SK-N-MC (cell line): Measurements from ENCODE around the gene FURIN.
A peak's percentile ranks its signal among the peaks of the same experiment; 100 is the strongest.
"Not testable (repeated sequence)": the region's sequence is repeated elsewhere in the genome, so short reads cannot be mapped to it uniquely, and the experiment has no call there.

Experiments used
- DNase-seq: peaks from one replicate; pipeline ENCODE4 v3.0.0-alpha.2; 2011; ENCODE audit warnings: low read depth, low spot score
- H3K27ac ChIP-seq: fragments of 200-600 bp; sonication (generic); 2 replicates; pipeline ENCODE4 v1.5.1; 2016; ENCODE audit warnings: mixed run types
- H3K36me3 ChIP-seq: fragments of 200-600 bp; sonication (generic); 2 replicates; pipeline ENCODE4 v1.6.1; 2017; ENCODE audit warnings: antibody characterized with exemption, low read length, mixed read lengths; ENCODE audit not compliant: insufficient read depth
- H3K4me3 ChIP-seq: fragments of 200-600 bp; sonication (generic); 2 replicates; pipeline ENCODE4 v1.5.1; 2016
- H3K9ac ChIP-seq: fragments of 200-600 bp; sonication (generic); 2 replicates; pipeline ENCODE4 v1.8.0; 2017; ENCODE audit warnings: mixed run types, mixed read lengths; ENCODE audit not compliant: insufficient read length
- H3K9me3 ChIP-seq: fragments of 200-600 bp; sonication (generic); 2 replicates; pipeline ENCODE4 v1.6.1; 2017; ENCODE audit warnings: low read depth, mild to moderate bottlenecking, antibody characterized with exemption, low read length, moderate library complexity, mixed read lengths
- EZH2 ChIP-seq: fragments of 200-600 bp; sonication (generic); IDR thresholded peaks from one replicate; pipeline ENCODE4 v1.6.1; 2017; ENCODE audit warnings: antibody characterized with exemption
- FOXP2 ChIP-seq: optimal IDR thresholded peaks from 2 replicates; pipeline ENCODE3; 2011; ENCODE audit warnings: mild to moderate bottlenecking, moderate library complexity; ENCODE audit not compliant: insufficient read depth; ENCODE audit errors: extremely low read length, control extremely low read depth
- POLR2AphosphoS5 ChIP-seq: IDR thresholded peaks from 2 replicates; pipeline ENCODE4 v1.6.1; 2012; ENCODE audit warnings: mild to moderate bottlenecking, low read depth, low read length, borderline replicate concordance

Gene FURIN

DNA sequence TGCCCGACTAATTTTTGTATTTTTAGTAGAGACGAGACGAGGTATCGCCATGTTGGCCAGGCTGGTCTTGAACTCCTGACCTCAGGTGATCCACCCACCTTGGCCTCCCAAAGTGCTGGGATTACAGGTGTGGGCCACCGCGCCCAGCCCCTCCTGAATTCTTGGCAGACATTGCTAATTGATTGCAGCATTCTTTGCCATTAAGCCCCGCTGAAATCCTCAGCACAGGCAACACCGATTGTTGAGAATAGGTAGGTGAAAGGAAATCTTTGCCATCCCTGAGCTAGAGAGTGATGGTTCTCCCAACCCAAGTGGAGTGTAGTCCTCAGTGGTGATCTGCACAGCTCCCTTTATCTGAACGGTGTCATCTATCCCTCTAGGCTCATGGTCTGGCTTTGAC lies 36.4 kb downstream of the FURIN start:
- DNase-seq: no peak
- Histone ChIP-seq H3K27ac (no peak overlapping the region), H3K4me3 (no peak overlapping the region), H3K9me3 (no peaks in the 10 kb centered on the region), H3K36me3 (peaks cover 35% of the 10 kb centered on the region), H3K9ac (no peak overlapping the region)
- TF ChIP-seq FOXP2 (no peak), EZH2 (no peak), POLR2AphosphoS5 (no peak)

DNA sequence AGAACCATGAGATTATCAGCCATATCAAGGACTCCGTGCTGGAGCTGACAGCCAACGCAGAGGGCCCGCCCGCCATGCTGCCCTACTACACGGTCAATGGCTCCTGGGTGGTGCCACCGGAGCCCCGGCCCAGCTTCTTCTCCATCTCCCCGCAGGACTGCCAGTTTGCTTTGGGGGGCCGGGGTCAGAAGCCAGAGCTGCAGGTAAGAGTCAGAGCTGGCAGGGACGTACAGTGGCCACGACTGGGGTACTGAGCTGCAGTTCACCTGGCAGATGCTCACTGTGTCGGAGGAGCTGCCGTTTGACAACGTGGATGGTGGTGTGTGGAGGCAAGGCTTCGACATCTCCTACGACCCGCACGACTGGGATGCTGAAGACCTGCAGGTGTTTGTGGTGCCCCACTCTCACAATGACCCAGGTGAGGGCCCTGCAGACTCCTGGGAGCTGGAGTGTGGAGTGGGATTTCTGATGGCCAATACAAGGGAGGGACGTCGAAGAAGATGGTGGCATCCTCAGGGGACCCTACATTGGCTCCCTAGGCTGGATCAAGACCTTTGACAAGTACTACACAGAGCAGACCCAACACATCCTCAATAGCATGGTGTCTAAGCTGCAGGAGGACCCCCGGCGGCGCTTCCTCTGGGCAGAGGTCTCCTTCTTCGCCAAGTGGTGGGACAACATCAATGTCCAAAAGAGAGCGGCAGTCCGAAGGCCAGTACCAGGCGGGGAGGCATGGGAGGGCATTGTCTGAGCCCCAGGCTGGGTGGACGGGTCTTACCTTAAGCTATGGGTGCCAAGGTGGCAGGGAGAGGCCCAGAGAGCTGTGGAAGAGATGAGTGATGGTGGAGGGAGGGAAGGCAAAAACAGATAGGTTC lies 37.2 kb downstream of the FURIN start:
- Histone ChIP-seq H3K36me3 (peaks cover 38% of the 10 kb centered on the region), H3K9me3 (no peaks in the 10 kb centered on the region), H3K9ac (no peak overlapping the region), H3K4me3 (no peak overlapping the region), H3K27ac (no peak overlapping the region)
- no peak for TF ChIP-seq POLR2AphosphoS5
- no peak for TF ChIP-seq FOXP2
- TF ChIP-seq EZH2: no peak
- DNase-seq: no peak

DNA sequence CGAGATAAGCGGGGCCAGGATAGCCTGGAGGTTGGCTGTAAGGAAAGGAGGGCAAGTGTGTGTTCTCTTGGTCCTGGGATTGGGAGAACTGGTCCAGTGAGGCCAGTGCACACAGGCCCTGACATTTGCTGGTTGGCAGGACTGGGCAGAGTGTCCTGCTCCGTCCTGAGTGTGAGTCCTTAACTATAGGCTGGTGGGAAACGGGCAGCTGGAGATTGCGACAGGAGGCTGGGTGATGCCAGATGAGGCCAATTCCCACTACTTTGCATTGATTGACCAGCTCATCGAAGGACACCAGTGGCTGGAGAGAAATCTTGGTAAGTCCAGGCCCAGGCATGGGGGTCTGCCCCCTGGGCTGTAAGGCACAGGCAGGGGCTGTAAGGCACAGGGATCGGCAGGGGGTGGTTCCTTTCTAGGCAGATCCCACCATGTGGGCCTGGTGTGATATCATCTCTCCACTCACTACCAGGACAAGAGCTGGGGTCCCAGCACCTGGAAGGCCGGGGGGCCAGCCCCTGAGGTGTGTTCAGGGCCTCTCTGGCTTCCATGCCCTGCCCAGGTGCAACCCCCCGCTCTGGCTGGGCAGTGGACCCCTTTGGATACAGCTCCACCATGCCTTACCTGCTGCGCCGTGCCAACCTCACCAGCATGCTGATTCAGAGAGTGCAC lies 37.9 kb downstream of the FURIN start:
- no peaks in the 10 kb centered on the region for H3K9me3 ChIP-seq
- H3K4me3 ChIP-seq: no peak overlapping the region
- no peak for DNase-seq
- H3K36me3 ChIP-seq: peaks cover 45% of the 10 kb centered on the region
- TF ChIP-seq POLR2AphosphoS5: no peak
- TF ChIP-seq EZH2: no peak
- H3K27ac ChIP-seq: no peak overlapping the region
- no peak overlapping the region for H3K9ac ChIP-seq

- no peaks in the 10 kb centered on the region for H3K9me3 ChIP-seq
- no peak for DNase-seq
- no peak overlapping the region for H3K9ac ChIP-seq
- H3K4me3 ChIP-seq: no peak overlapping the region
- TF ChIP-seq POLR2AphosphoS5 (no peak), EZH2 (no peak), FOXP2 (no peak)
- H3K27ac ChIP-seq: no peak overlapping the region
- peaks cover 54% of the 10 kb centered on the region for H3K36me3 ChIP-seq
These were observed 38.8 kb downstream of the FURIN start for GRCh38 chr15:90907051-90907660.

GRCh38 chr15:90907838-90908507 lies 39.6 kb downstream of the FURIN start:
- Histone ChIP-seq H3K4me3 (no peak overlapping the region), H3K9me3 (no peaks in the 10 kb centered on the region), H3K36me3 (peaks cover 62% of the 10 kb centered on the region), H3K27ac (0 out of 2 replicates have a peak overlapping the region, but pooled peaks have one; percentile 5), H3K9ac (no peak overlapping the region)
- no peak for TF ChIP-seq POLR2AphosphoS5
- TF ChIP-seq FOXP2: no peak
- no peak for TF ChIP-seq EZH2
- no peak for DNase-seq

- not testable (repeated sequence) for DNase-seq, H3K27ac ChIP-seq
These were observed 41.1 kb downstream of the FURIN start for GRCh38 chr15:90909449-90909848.

DNA sequence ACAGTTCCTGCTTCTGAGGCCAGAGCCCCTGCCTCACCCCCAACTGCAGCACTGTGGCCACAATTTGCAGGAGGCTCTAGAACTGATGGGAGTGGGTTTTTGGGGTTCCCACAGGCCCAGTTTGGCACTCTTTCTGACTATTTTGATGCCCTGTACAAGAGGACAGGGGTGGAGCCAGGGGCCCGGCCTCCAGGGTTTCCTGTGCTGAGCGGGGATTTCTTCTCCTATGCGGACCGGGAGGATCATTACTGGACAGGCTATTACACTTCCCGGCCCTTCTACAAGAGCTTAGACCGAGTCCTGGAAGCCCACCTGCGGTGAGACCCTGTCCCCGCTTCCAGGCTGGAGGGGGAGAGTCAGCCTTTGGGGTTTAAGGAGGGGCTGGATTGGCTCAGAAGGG lies 41.6 kb downstream of the FURIN start:
- TF ChIP-seq EZH2: no peak
- no peak for TF ChIP-seq POLR2AphosphoS5
- TF ChIP-seq FOXP2: no peak
- H3K4me3 ChIP-seq: no peak overlapping the region
- no peak overlapping the region for H3K27ac ChIP-seq
- no peaks in the 10 kb centered on the region for H3K9me3 ChIP-seq
- no peak overlapping the region for H3K9ac ChIP-seq
- DNase-seq: no peak
- H3K36me3 ChIP-seq: peaks cover 75% of the 10 kb centered on the region

More at GRCh38 chr15:90909449-90909848, 41.1 kb downstream of the FURIN start:
- not testable (repeated sequence) for H3K9ac ChIP-seq, H3K4me3 ChIP-seq, H3K9me3 ChIP-seq
- peaks cover 71% of the 10 kb centered on the region for H3K36me3 ChIP-seq

- Histone ChIP-seq H3K9me3 (no peaks in the 10 kb centered on the region), H3K4me3 (no peak overlapping the region), H3K27ac (no peak overlapping the region), H3K9ac (no peak overlapping the region), H3K36me3 (peaks cover 74% of the 10 kb centered on the region)
- DNase-seq: no peak
- no peak for TF ChIP-seq FOXP2
- no peak for TF ChIP-seq POLR2AphosphoS5
- TF ChIP-seq EZH2: no peak
These were observed 42.3 kb downstream of the FURIN start for GRCh38 chr15:90910441-90911301.
